ENCODE data around the gene BAIAP2L1. TPM values are rescaled to one million over a fixed set of nuclear protein-coding genes. Genes with fewer than 3 reads are reported as not detected.

BAIAP2L1 gene
- total RNA-seq, 1 donor from 2014 or later, result 35.1 TPM

- no peak overlapping the region for H3K4me2 ChIP-seq
- H3F3A ChIP-seq (ENCODE audit: low read depth), result peaks cover 12% of the 10 kb centered on the region
- DNase-seq (ENCODE audit: low spot score), result no peak
- Mint-ChIP-seq H3K9me3 (no peaks in the 10 kb centered on the region), H3K27me3 (ENCODE audit: insufficient read depth, low read depth) (peaks cover 2% of the 10 kb centered on the region), H3K4me1 (peaks cover 14% of the 10 kb centered on the region), H3K4me3 (no peak overlapping the region), H3K36me3 (peaks cover 5% of the 10 kb centered on the region), H3K27ac (peak overlapping the region; percentile 13)
- H3K4me1 ChIP-seq, result peaks cover 8% of the 10 kb centered on the region
- H3K79me2 ChIP-seq (ENCODE audit: low read depth), result peaks cover 22% of the 10 kb centered on the region
- no peak overlapping the region for H3K9ac ChIP-seq
- no peak overlapping the region for H2AFZ ChIP-seq (replicated peaks)
- TF ChIP-seq EZH2 (IDR thresholded peaks at IDR 0.05), result no peak
- TF ChIP-seq EZH2phosphoT487 (IDR thresholded peaks at IDR 0.05), result no peak
- no peak for TF ChIP-seq CTCF (IDR thresholded peaks at IDR 0.05)
- no peak overlapping the region for H3K27ac ChIP-seq
- H3K36me3 ChIP-seq, result no peaks in the 10 kb centered on the region
- H3K9me3 ChIP-seq (ENCODE audit: low read depth), result no peaks in the 10 kb centered on the region
- no peak overlapping the region for H3K4me3 ChIP-seq
- H3K27me3 ChIP-seq, result no peaks in the 10 kb centered on the region
- H4K20me1 ChIP-seq (ENCODE audit: low read depth), result peaks cover 20% of the 10 kb centered on the region
Observed at GRCh38 chr7:98278936-98279335, 122.0 kb downstream of the BAIAP2L1 start.

DNA sequence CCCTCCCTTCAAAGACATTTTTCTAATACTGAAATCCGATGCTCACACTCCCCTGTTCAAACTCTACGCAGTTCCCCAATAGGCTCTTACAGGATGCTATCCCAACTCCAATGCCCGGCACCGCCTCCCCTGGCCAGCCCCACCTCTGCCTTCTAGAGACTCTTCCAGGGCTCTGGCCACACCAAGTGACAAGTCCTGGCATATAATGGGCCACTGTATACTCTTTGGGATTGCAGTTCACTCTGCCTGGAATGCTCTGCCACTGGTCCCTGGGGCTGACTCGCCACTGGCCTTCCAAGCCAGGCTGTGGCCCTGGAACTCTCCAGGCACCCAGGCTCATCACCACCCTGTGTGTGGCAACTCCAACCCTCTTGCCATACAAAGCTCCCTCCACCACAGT lies 122.5 kb downstream of the BAIAP2L1 start:
- no peaks in the 10 kb centered on the region for H3K9me3 Mint-ChIP-seq
- peak overlapping the region; percentile 13 for H3K27ac Mint-ChIP-seq
- peaks cover 14% of the 10 kb centered on the region for H3K4me1 Mint-ChIP-seq
- peaks cover 12% of the 10 kb centered on the region for H3F3A ChIP-seq (ENCODE audit: low read depth)
- TF ChIP-seq CTCF (IDR thresholded peaks at IDR 0.05) (no peak), EZH2phosphoT487 (IDR thresholded peaks at IDR 0.05) (no peak), EZH2 (IDR thresholded peaks at IDR 0.05) (no peak)
- no peak overlapping the region for H3K9ac ChIP-seq
- DNase-seq (ENCODE audit: low spot score), result no peak
- no peak overlapping the region for H3K4me3 Mint-ChIP-seq
- H3K27me3 ChIP-seq, result no peaks in the 10 kb centered on the region
- no peak overlapping the region for H2AFZ ChIP-seq (replicated peaks)
- H3K79me2 ChIP-seq (ENCODE audit: low read depth), result peaks cover 17% of the 10 kb centered on the region
- H3K27ac ChIP-seq, result no peak overlapping the region
- no peak overlapping the region for H3K4me3 ChIP-seq
- H4K20me1 ChIP-seq (ENCODE audit: low read depth), result peaks cover 14% of the 10 kb centered on the region
- H3K36me3 ChIP-seq, result no peaks in the 10 kb centered on the region
- no peak overlapping the region for H3K4me2 ChIP-seq
- H3K4me1 ChIP-seq, result peaks cover 8% of the 10 kb centered on the region
- no peaks in the 10 kb centered on the region for H3K9me3 ChIP-seq (ENCODE audit: low read depth)
- peaks cover 5% of the 10 kb centered on the region for H3K36me3 Mint-ChIP-seq
- peaks cover 2% of the 10 kb centered on the region for H3K27me3 Mint-ChIP-seq (ENCODE audit: insufficient read depth, low read depth)

DNA sequence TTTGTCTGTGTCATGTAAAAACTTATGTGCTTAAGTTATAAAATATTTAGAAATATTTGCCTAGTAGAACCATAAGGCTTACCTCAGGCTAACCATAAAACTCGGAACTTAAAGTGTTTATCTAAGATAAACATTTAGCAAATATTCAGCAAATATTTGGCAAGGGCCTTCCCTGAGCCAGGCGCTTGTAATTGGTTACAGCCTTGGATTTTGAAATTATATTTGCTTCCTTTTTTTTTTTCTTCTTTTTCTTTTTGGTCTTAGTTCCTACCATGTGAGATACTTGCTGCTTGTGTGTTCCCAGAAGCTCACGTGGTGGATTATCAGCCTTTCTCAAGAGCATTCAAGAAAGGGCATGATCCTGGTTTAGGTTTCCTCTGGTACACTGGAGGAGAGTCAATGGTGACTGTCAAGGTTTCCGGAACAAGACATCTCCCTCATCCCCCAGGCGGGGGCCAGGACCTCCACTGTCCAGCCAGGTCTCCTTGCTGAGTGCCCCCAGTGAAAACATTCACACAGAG lies 124.6 kb downstream of the BAIAP2L1 start:
- peaks cover 12% of the 10 kb centered on the region for H3F3A ChIP-seq (ENCODE audit: low read depth)
- H3K27ac Mint-ChIP-seq, result no peak overlapping the region
- H3K4me3 Mint-ChIP-seq, result no peak overlapping the region

More for the DNA sequence above, 124.6 kb downstream of the BAIAP2L1 start:
- Histone ChIP-seq H3K9me3 (ENCODE audit: low read depth) (no peaks in the 10 kb centered on the region), H3K79me2 (ENCODE audit: low read depth) (no peaks in the 10 kb centered on the region), H3K9ac (no peak overlapping the region), H3K4me2 (no peak overlapping the region), H4K20me1 (ENCODE audit: low read depth) (no peaks in the 10 kb centered on the region), H3K4me3 (no peak overlapping the region), H3K27me3 (no peaks in the 10 kb centered on the region), H3K27ac (no peak overlapping the region), H3K36me3 (no peaks in the 10 kb centered on the region), H3K4me1 (no peaks in the 10 kb centered on the region), H2AFZ (replicated peaks) (no peak overlapping the region)
- no peak for DNase-seq (ENCODE audit: low spot score)
- no peaks in the 10 kb centered on the region for H3K36me3 Mint-ChIP-seq
- H3K4me1 Mint-ChIP-seq, result peaks cover 5% of the 10 kb centered on the region
- no peaks in the 10 kb centered on the region for H3K9me3 Mint-ChIP-seq
- TF ChIP-seq CTCF (IDR thresholded peaks at IDR 0.05), result no peak
- H3K27me3 Mint-ChIP-seq (ENCODE audit: insufficient read depth, low read depth), result peaks cover 2% of the 10 kb centered on the region
